DND-41 (cell line): ENCODE results near the gene GAS1.

Source experiments
- ATAC-seq: fragments of 200-7000 bp; cut with Tn5 transposase; 3 replicates; pipeline ENCODE4 v1.9.1; 2021; ENCODE audit warnings: low read depth; ENCODE audit not compliant: insufficient read depth
- DNase-seq: peaks from one replicate; pipeline ENCODE4 v3.0.0-alpha.2; 2020
- H2AFZ ChIP-seq: 2 replicates; pipeline ENCODE4 v1.6.0; 2012; ENCODE audit warnings: low read depth, low read length
- H3K27ac ChIP-seq: 2 replicates; pipeline ENCODE4 v1.5.1; 2012; ENCODE audit warnings: low read length, inconsistent platforms
- H3K27me3 ChIP-seq: fragments of 200-600 bp; sonication (generic); 2 replicates; pipeline ENCODE4 v1.6.0; 2012; ENCODE audit warnings: low read length, mild to moderate bottlenecking, inconsistent platforms; ENCODE audit not compliant: insufficient read depth, poor library complexity
- H3K36me3 ChIP-seq: 2 replicates; pipeline ENCODE4 v1.5.1; 2012; ENCODE audit warnings: low read length, inconsistent platforms; ENCODE audit not compliant: insufficient read depth
- H3K4me1 ChIP-seq: 2 replicates; pipeline ENCODE4 v1.5.1; 2012; ENCODE audit warnings: mild to moderate bottlenecking, low read length; ENCODE audit not compliant: insufficient read depth
- H3K4me2 ChIP-seq: 2 replicates; pipeline ENCODE4 v1.6.0; 2012; ENCODE audit warnings: mild to moderate bottlenecking, moderate library complexity, low read length, inconsistent platforms; ENCODE audit not compliant: insufficient read depth
- H3K4me3 ChIP-seq, 2 experiments: fragments of 200-600 bp in 1 of 2; shearing (Covaris generic) in 1 of 2; 2 replicates each; pipeline ENCODE4 v1.5.1; 2012 to 2016; ENCODE audit warnings: inconsistent platforms in 2 of 2, low read length in 2 of 2, mild to moderate bottlenecking in 2 of 2, low read depth in 1 of 2, moderate library complexity in 1 of 2
- H3K79me2 ChIP-seq: 2 replicates; pipeline ENCODE4 v1.6.0; 2012; ENCODE audit warnings: low read length, inconsistent platforms; ENCODE audit not compliant: insufficient read depth
- H3K9ac ChIP-seq: 2 replicates; pipeline ENCODE4 v1.6.0; 2012; ENCODE audit warnings: low read depth, mild to moderate bottlenecking, inconsistent platforms, low read length, moderate library complexity
- H3K9me3 ChIP-seq: 2 replicates; pipeline ENCODE4 v1.5.1; 2012; ENCODE audit warnings: low read length, moderate library complexity, mild to moderate bottlenecking, inconsistent platforms; ENCODE audit not compliant: insufficient read depth, severe bottlenecking
- H4K20me1 ChIP-seq: 2 replicates; pipeline ENCODE4 v1.6.0; 2012; ENCODE audit warnings: low read length; ENCODE audit not compliant: insufficient read depth
- EZH2 ChIP-seq: IDR thresholded peaks from 3 replicates; pipeline ENCODE4 v1.6.1; 2012; ENCODE audit warnings: borderline replicate concordance, low read depth, mild to moderate bottlenecking, moderate library complexity, low read length, inconsistent platforms; ENCODE audit not compliant: severe bottlenecking
- TF ChIP-seq, protein P1 (sequence below): IDR thresholded peaks from 2 replicates; pipeline ENCODE4 v1.5.1; 2012; ENCODE audit warnings: borderline replicate concordance, low read length, moderate library complexity, mild to moderate bottlenecking; ENCODE audit not compliant: poor library complexity, severe bottlenecking; ENCODE audit errors: extremely low read depth

Gene GAS1

GRCh38 chr9:86975606-86976005 is 28.3 kb upstream of the GAS1 start:
- DNase-seq (no peak), ATAC-seq (no peak)
- Histone ChIP-seq H3K27me3 (peaks cover 2% of the 10 kb centered on the region), H4K20me1 (no peaks in the 10 kb centered on the region), H3K4me3 (no peak overlapping the region), H2AFZ (no peak overlapping the region), H3K9ac (no peak overlapping the region), H3K4me2 (no peak overlapping the region), H3K27ac (no peak overlapping the region), H3K79me2 (no peaks in the 10 kb centered on the region), H3K4me1 (no peaks in the 10 kb centered on the region), H3K9me3 (no peaks in the 10 kb centered on the region), H3K36me3 (no peaks in the 10 kb centered on the region)
- TF ChIP-seq EZH2: no peak
- TF ChIP-seq, protein P1, sequence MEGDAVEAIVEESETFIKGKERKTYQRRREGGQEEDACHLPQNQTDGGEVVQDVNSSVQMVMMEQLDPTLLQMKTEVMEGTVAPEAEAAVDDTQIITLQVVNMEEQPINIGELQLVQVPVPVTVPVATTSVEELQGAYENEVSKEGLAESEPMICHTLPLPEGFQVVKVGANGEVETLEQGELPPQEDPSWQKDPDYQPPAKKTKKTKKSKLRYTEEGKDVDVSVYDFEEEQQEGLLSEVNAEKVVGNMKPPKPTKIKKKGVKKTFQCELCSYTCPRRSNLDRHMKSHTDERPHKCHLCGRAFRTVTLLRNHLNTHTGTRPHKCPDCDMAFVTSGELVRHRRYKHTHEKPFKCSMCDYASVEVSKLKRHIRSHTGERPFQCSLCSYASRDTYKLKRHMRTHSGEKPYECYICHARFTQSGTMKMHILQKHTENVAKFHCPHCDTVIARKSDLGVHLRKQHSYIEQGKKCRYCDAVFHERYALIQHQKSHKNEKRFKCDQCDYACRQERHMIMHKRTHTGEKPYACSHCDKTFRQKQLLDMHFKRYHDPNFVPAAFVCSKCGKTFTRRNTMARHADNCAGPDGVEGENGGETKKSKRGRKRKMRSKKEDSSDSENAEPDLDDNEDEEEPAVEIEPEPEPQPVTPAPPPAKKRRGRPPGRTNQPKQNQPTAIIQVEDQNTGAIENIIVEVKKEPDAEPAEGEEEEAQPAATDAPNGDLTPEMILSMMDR: no peak

GRCh38 chr9:86975036-86975435 is 27.7 kb upstream of the GAS1 start:
- H4K20me1 ChIP-seq: no peaks in the 10 kb centered on the region
- no peaks in the 10 kb centered on the region for H3K79me2 ChIP-seq
- H3K9me3 ChIP-seq: no peaks in the 10 kb centered on the region
- TF ChIP-seq, protein P1: no peak
- no peak for TF ChIP-seq EZH2
- H2AFZ ChIP-seq: no peak overlapping the region
- no peak overlapping the region for H3K27ac ChIP-seq
- H3K4me2 ChIP-seq: no peak overlapping the region
- DNase-seq: no peak
- H3K9ac ChIP-seq: no peak overlapping the region
- no peak for ATAC-seq
- no peak overlapping the region for H3K4me3 ChIP-seq
- H3K36me3 ChIP-seq: no peaks in the 10 kb centered on the region
- H3K27me3 ChIP-seq: peaks cover 2% of the 10 kb centered on the region
- no peaks in the 10 kb centered on the region for H3K4me1 ChIP-seq

DNA sequence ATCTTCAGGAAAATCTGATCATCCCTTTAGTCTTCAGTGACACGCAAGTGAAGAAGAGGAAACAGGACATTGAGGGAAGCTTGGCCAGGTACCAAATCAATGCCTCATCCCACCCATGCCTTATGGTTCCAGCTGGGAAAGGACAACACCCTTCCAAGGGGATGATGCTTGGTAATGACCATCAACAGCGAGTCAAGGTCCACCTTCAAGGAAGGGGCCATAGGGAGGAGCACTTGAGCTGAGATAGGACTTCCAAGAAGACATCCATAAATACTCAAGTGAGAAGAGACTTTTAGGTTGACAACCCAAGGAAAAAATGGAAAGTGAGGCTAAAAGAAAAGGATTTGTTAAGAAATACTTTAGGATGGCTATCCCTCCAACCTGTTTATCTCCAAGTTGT is 27.1 kb upstream of the GAS1 start:
- H2AFZ ChIP-seq: no peak overlapping the region
- no peak for ATAC-seq
- H3K4me2 ChIP-seq: no peak overlapping the region
- TF ChIP-seq, protein P1: no peak
- no peak for TF ChIP-seq EZH2
- H3K4me3 ChIP-seq: no peak overlapping the region
- no peaks in the 10 kb centered on the region for H3K36me3 ChIP-seq
- H4K20me1 ChIP-seq: no peaks in the 10 kb centered on the region
- no peak overlapping the region for H3K27ac ChIP-seq
- H3K27me3 ChIP-seq: peaks cover 2% of the 10 kb centered on the region
- H3K9me3 ChIP-seq: no peaks in the 10 kb centered on the region
- no peaks in the 10 kb centered on the region for H3K4me1 ChIP-seq
- no peak for DNase-seq
- H3K9ac ChIP-seq: no peak overlapping the region
- H3K79me2 ChIP-seq: no peaks in the 10 kb centered on the region

GRCh38 chr9:86971742-86972141 is 24.4 kb upstream of the GAS1 start:
- Histone ChIP-seq H3K4me3 (no peak overlapping the region), H2AFZ (no peak overlapping the region), H3K4me2 (no peak overlapping the region), H3K36me3 (no peaks in the 10 kb centered on the region), H3K4me1 (no peaks in the 10 kb centered on the region), H3K27me3 (peaks cover 2% of the 10 kb centered on the region), H3K27ac (no peak overlapping the region), H3K9ac (no peak overlapping the region), H3K79me2 (no peaks in the 10 kb centered on the region), H3K9me3 (no peaks in the 10 kb centered on the region), H4K20me1 (no peaks in the 10 kb centered on the region)
- DNase-seq (no peak), ATAC-seq (no peak)
- TF ChIP-seq, protein P1: no peak
